Upper lobe of left lung (tissue), 6 donors: ENCODE data around the gene PSMB2. TPM values are rescaled to one million over a fixed set of nuclear protein-coding genes. Genes with fewer than 3 reads are reported as not detected.
"Not testable (repeated sequence)": the region's sequence is repeated elsewhere in the genome, so short reads cannot be mapped to it uniquely, and the experiment has no call there.

ENCODE experiments used
- ATAC-seq, 2 donors: fragments of 200-7000 bp; cut with Tn5 transposase; one replicate each; pipeline ENCODE4 v1.9.1; 2022; ENCODE audit warnings: mild to moderate bottlenecking in 2 of 2, moderate library complexity in 2 of 2; ENCODE audit not compliant: low FRiP score in 2 of 2
- DNase-seq, 2 donors: peaks; one replicate each; pipeline ENCODE4 v3.0.0-alpha.2; 2019 to 2020
- H3K27ac ChIP-seq, 4 donors: fragments of 200-600 bp; sonication (generic); one replicate each; pipeline ENCODE4 v1.5.1; 2016 to 2019
- H3K27me3 ChIP-seq, 4 donors: fragments of 200-600 bp; sonication (generic); one replicate each; pipeline ENCODE4 v1.5.1; 2017 to 2019
- H3K36me3 ChIP-seq, 4 donors: fragments of 200-600 bp; sonication (generic); one replicate each; pipeline ENCODE4 v1.5.1; 2016 to 2019
- H3K4me1 ChIP-seq, 4 donors: fragments of 200-600 bp; sonication (generic); one replicate each; pipeline ENCODE4 v1.5.1; 2018 to 2019
- H3K4me3 ChIP-seq, 4 donors: fragments of 200-600 bp; sonication (generic); one replicate each; pipeline ENCODE4 v1.5.1; 2017 to 2019; ENCODE audit warnings: mild to moderate bottlenecking in 2 of 4, moderate library complexity in 1 of 4
- H3K9me3 ChIP-seq, 4 donors: fragments of 200-600 bp; sonication (generic); one replicate each; pipeline ENCODE4 v1.5.1; 2018 to 2019
- EP300 ChIP-seq, 4 donors: sonication (generic); formaldehyde crosslinking; IDR thresholded peaks; one replicate each; pipeline ENCODE4 v1.5.1; 2017; ENCODE audit warnings: antibody characterized with exemption in 4 of 4, control low read depth in 2 of 4
- POLR2A ChIP-seq, 4 donors: fragments of 450-650 bp; IDR thresholded peaks; one replicate each; pipeline ENCODE4 v1.5.1; 2016 to 2017; ENCODE audit warnings: antibody characterized with exemption in 4 of 4, mild to moderate bottlenecking in 2 of 4
- POLR2AphosphoS5 ChIP-seq, 2 donors: sonication (generic); formaldehyde crosslinking; IDR thresholded peaks; one replicate each; pipeline ENCODE4 v1.5.1; 2017; ENCODE audit warnings: antibody characterized with exemption in 2 of 2
- WGBS, 2 donors: methylation state at CpG; one replicate each; pipeline ENCODE4 v1.1.5; 2017 to 2018; 5-methylcytosine and 5-hydroxymethylcytosine counted together
- total RNA-seq, 6 donors: library from RNA; depleted of rRNA in 4 of 6; stranded (reverse); fragments of >200 nt in 4 of 6; gene quantifications; one replicate each; pipeline versions ENCODE4 v1.1.0 to v1.2.1, GENCODE V29; 2016 to 2021
- TF ChIP-seq, protein P1 (sequence below), 6 experiments: fragments of 450-650 bp in 4 of 6; fragments of 200-600 bp in 2 of 6; sonication (generic) in 2 of 6; IDR thresholded peaks; one replicate each; pipeline ENCODE4 v1.5.1; 2016 to 2019; ENCODE audit warnings: antibody characterized with exemption in 6 of 6
- donor health status: DM: no; HTN: no; CAD: no; lungs with moderate emphysema.
- donor health status: DM: no; HTN: yes; CAD: no; lungs with severe emphysema.

The PSMB2 gene
- total RNA-seq, 6 donors from 2014 or later: 17.8 to 45.6 (median 38.7) TPM

DNA sequence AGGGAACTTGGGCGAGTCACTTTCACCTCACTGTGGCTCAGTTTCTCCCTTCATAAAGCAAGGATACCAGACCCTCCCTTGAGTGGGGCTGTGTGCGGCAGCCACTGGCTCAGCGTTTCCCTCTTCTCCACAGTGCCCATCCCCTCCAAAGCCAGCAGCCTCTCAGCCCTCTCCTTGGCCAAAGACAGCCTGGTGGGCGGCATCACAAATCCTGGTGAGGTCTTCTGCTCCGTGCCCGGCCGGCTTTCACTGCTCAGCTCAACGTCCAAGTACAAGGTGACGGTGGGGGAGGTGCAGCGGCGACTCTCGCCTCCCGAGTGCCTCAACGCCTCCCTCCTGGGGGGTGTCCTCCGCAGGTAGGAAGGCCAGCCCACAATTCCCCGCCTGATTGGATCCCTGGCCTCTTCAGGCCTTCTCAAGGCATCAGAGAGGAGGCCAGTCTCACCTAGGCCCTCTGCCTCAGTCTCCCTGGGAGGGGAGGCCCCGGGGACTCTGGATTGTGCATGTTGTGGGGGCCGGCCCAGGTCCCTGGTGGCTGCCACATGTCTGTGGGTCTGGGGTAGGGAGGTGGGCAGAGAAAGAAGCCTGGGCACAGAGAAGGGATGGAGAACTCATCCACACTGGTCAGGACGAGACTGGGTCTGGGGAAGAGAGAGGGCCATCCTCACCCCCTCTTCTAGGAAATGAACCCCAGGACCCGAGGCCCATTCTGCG lies 53.0 kb downstream of the PSMB2 start:
- WGBS, 2 donors: 85 to 86% methylated on average over 6 to 20 of the region's 21 CpGs
- H3K27ac ChIP-seq: no peak overlapping the region
- H3K9me3 ChIP-seq: no peaks in the 10 kb centered on the region
- peaks cover 0 to 9% (median 2%) of the 10 kb centered on the region in 4 donors for H3K36me3 ChIP-seq
- no peaks in the 10 kb centered on the region for H3K27me3 ChIP-seq
- H3K4me3 ChIP-seq: no peak overlapping the region
- ATAC-seq (no peak), DNase-seq (peak in 1 of 2 donors; percentile 72)
- TF ChIP-seq POLR2AphosphoS5 (IDR thresholded peaks at IDR 0.05) (no peak), EP300 (IDR thresholded peaks at IDR 0.05) (no peak), POLR2A (IDR thresholded peaks at IDR 0.05) (no peak)
- TF ChIP-seq, protein P1, sequence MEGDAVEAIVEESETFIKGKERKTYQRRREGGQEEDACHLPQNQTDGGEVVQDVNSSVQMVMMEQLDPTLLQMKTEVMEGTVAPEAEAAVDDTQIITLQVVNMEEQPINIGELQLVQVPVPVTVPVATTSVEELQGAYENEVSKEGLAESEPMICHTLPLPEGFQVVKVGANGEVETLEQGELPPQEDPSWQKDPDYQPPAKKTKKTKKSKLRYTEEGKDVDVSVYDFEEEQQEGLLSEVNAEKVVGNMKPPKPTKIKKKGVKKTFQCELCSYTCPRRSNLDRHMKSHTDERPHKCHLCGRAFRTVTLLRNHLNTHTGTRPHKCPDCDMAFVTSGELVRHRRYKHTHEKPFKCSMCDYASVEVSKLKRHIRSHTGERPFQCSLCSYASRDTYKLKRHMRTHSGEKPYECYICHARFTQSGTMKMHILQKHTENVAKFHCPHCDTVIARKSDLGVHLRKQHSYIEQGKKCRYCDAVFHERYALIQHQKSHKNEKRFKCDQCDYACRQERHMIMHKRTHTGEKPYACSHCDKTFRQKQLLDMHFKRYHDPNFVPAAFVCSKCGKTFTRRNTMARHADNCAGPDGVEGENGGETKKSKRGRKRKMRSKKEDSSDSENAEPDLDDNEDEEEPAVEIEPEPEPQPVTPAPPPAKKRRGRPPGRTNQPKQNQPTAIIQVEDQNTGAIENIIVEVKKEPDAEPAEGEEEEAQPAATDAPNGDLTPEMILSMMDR (IDR thresholded peaks at IDR 0.05): no peak
- peaks cover 0 to 4% (median under 1%) of the 10 kb centered on the region in 4 donors for H3K4me1 ChIP-seq

DNA sequence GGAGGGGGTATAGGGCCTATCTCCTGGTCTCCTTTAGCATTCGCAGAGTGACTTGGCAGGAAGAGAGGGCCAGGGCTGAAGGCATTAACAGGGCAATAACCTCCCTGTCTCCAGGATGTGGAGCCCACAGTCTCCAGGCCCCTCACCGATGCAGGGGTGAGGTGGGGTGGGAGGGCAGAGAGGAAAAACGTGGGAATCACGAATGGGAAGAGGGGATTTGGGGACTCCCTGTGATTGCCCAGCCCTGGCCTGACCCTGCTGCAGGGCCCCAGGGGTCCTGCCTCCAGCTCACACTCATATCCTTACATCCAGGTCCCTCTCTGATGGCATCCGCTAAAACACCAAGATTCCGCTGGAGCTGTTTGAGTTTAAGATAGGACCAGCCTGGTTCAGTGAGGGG lies 53.6 kb downstream of the PSMB2 start:
- Histone ChIP-seq H3K36me3 (peaks cover 0 to 9% (median 2%) of the 10 kb centered on the region in 4 donors), H3K27ac (no peak overlapping the region), H3K4me3 (no peak overlapping the region), H3K9me3 (no peaks in the 10 kb centered on the region), H3K27me3 (no peaks in the 10 kb centered on the region), H3K4me1 (no peaks in the 10 kb centered on the region)
- no peak for ATAC-seq
- TF ChIP-seq EP300 (IDR thresholded peaks at IDR 0.05): no peak
- 84 to 88% methylated on average over 6 of the region's 6 CpGs for WGBS, 2 donors
- no peak for DNase-seq

DNA sequence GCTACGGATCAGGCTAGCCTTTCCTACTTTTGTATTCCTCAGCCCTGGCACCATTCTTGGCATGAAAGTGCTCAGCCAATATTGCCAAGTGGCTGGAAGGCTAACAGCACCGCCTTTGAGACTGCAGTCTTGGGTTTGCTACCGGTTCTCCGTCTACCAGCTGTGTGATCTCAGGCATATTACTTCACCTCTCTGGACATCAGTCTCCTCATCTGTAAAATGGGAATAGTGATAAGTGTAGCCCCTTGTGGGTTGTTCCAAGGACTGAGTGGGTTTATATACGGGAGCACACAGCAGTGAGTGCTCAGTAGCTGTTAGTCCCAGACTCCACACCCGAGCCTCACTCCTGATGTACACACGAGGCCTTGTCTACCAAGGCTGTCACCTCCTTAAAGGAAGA lies 54.5 kb downstream of the PSMB2 start:
- WGBS, 2 donors: 81 to 94% methylated on average over 5 to 7 of the region's 7 CpGs
- H3K27ac ChIP-seq: no peak overlapping the region
- no peaks in the 10 kb centered on the region for H3K27me3 ChIP-seq
- no peaks in the 10 kb centered on the region for H3K4me1 ChIP-seq
- ATAC-seq (no peak), DNase-seq (no peak)
- H3K36me3 ChIP-seq: peaks cover 0 to 9% (median 2%) of the 10 kb centered on the region in 4 donors
- H3K9me3 ChIP-seq: no peaks in the 10 kb centered on the region
- TF ChIP-seq POLR2AphosphoS5 (IDR thresholded peaks at IDR 0.05) (no peak), POLR2A (IDR thresholded peaks at IDR 0.05) (no peak), EP300 (IDR thresholded peaks at IDR 0.05) (no peak)
- TF ChIP-seq, protein P1 (IDR thresholded peaks at IDR 0.05): no peak
- H3K4me3 ChIP-seq: no peak overlapping the region

DNA sequence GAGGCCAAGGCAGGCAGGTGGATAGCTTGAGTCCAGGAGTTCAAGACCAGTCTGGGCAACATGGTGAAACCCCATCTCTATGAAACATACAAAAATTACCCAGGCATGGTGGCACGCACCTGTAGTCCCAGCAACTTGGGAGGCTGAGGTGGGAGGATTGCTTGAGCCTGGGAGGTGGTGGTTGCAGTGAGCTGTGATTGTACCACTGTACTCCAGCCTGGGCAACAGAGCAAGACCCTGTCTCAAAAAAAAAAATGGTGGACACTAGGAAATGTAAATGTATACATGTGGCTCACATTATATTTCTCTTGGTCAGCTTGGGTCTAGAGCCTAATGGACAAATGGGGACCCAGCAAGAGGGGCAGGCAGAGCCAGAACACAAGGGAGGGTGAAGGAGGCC lies 55.5 kb downstream of the PSMB2 start:
- not testable (repeated sequence) for H3K4me3 ChIP-seq, H3K9me3 ChIP-seq, DNase-seq, H3K27ac ChIP-seq, H3K36me3 ChIP-seq, ATAC-seq, H3K4me1 ChIP-seq, H3K27me3 ChIP-seq
- WGBS, 2 donors: 93 to 94% methylated on average over 1 of the region's 1 CpG

DNA sequence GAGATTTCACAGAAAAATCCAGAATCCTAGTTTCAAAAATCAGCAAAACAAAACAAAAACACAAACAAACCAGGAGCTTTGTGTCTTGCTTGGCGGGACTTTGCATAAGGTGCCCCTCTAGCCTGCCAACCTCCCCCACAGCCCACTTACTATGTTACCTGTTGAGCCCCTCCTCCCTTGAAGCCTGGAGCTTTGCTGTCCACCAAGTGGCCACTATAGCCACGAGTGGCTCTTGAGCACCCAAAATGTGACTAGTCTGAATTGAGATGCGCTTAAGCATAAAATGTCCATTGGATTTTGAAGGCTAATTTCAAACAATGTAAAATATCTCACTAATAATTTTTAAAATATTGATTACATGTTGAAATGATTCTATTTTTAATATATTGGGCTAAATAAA lies 56.0 kb downstream of the PSMB2 start:
- ATAC-seq: no peak

DNA sequence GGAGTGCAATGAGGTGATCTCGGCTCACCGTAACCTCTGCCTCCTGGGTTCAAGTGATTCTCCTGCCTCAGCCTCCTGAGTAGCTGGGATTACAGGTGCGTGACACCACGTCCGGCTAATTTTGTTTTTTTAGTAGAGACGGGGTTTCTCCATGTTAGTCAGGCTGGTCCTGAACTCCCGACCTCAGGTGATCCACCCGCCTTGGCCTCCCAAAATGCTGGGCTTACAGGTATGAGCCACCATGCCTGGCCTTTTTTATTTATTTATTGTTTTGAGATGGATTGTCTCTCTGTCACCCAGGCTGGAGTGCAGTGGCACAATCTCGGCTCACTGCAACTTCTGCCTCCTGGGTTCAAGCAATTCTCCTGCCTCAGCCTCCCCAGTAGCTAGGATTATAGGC lies 59.7 kb downstream of the PSMB2 start:
- not testable (repeated sequence) for H3K27me3 ChIP-seq, H3K4me3 ChIP-seq, H3K27ac ChIP-seq, H3K9me3 ChIP-seq, DNase-seq, H3K36me3 ChIP-seq, ATAC-seq
- peaks cover 5 to 18% (median 6%) of the 10 kb centered on the region in 4 donors for H3K4me1 ChIP-seq
- 90 to 91% methylated on average over 9 of the region's 9 CpGs for WGBS, 2 donors

More for the DNA sequence above, 56.0 kb downstream of the PSMB2 start:
- no peaks in the 10 kb centered on the region for H3K9me3 ChIP-seq
- no peak overlapping the region for H3K27ac ChIP-seq
- H3K4me3 ChIP-seq: no peak overlapping the region
- no peak for DNase-seq
- no peaks in the 10 kb centered on the region for H3K36me3 ChIP-seq
- WGBS, 2 donors: 80 to 85% methylated on average over 3 of the region's 3 CpGs
- TF ChIP-seq, protein P1 (IDR thresholded peaks at IDR 0.05): no peak
- TF ChIP-seq POLR2AphosphoS5 (IDR thresholded peaks at IDR 0.05) (no peak), EP300 (IDR thresholded peaks at IDR 0.05) (no peak), POLR2A (IDR thresholded peaks at IDR 0.05) (no peak)
- H3K27me3 ChIP-seq: no peaks in the 10 kb centered on the region
- no peaks in the 10 kb centered on the region for H3K4me1 ChIP-seq
